Mucosa of rectum (tissue), 2 donors: Measurements from ENCODE around the gene R3HDM2.
"Not testable (repeated sequence)": the region's sequence is repeated elsewhere in the genome, so short reads cannot be mapped to it uniquely, and the experiment has no call there.

ENCODE experiments used
- H3K27ac ChIP-seq, 2 donors: one replicate each; pipeline ENCODE4 v1.7.0; 2013; ENCODE audit warnings: inconsistent platforms in 2 of 2, low read depth in 2 of 2, low read length in 2 of 2
- H3K27me3 ChIP-seq, 2 donors: one replicate each; pipeline ENCODE4 v1.7.0; 2013; ENCODE audit warnings: low read length in 2 of 2; ENCODE audit not compliant: control insufficient read depth in 2 of 2, insufficient read depth in 2 of 2
- H3K36me3 ChIP-seq, 2 donors: one replicate each; pipeline ENCODE4 v1.7.0; 2013; ENCODE audit warnings: low read length in 2 of 2; ENCODE audit not compliant: control insufficient read depth in 2 of 2, insufficient read depth in 2 of 2
- H3K4me1 ChIP-seq, 2 donors: one replicate each; pipeline ENCODE4 v1.7.0; 2013; ENCODE audit warnings: low read length in 2 of 2, mild to moderate bottlenecking in 1 of 2; ENCODE audit not compliant: control insufficient read depth in 2 of 2, insufficient read depth in 2 of 2
- H3K4me3 ChIP-seq, 2 donors: one replicate each; pipeline ENCODE4 v1.7.0; 2013; ENCODE audit warnings: low read length in 2 of 2
- H3K9ac ChIP-seq, 2 donors: one replicate each; pipeline ENCODE4 v1.7.0; 2013; ENCODE audit warnings: low read length in 2 of 2, low read depth in 1 of 2, mild to moderate bottlenecking in 1 of 2
- H3K9me3 ChIP-seq, 2 donors: one replicate each; pipeline ENCODE4 v1.7.0; 2013; ENCODE audit warnings: low read length in 2 of 2; ENCODE audit not compliant: control insufficient read depth in 2 of 2
- donor health status: healthy.
- donor health status: Normal muscosa, but diverticular disease.

Gene R3HDM2

GRCh38 chr12:57428965-57429364 lies 1.9 kb downstream of the R3HDM2 start:
- Histone ChIP-seq H3K27me3 (no peaks in the 10 kb centered on the region), H3K4me1 (peaks cover 4 to 9% of the 10 kb centered on the region in 2 donors), H3K4me3 (no peak overlapping the region), H3K27ac (no peak overlapping the region), H3K36me3 (peaks cover 0 to 3% of the 10 kb centered on the region in 2 donors), H3K9ac (no peak overlapping the region), H3K9me3 (no peaks in the 10 kb centered on the region)

GRCh38 chr12:57426948-57427347 lies 3.9 kb downstream of the R3HDM2 start:
- H3K4me1 ChIP-seq, H3K27ac ChIP-seq, H3K4me3 ChIP-seq, H3K36me3 ChIP-seq, H3K27me3 ChIP-seq, H3K9me3 ChIP-seq, H3K9ac ChIP-seq: not testable (repeated sequence)

GRCh38 chr12:57420482-57420881 lies 10.4 kb downstream of the R3HDM2 start:
- Histone ChIP-seq H3K27me3 (no peaks in the 10 kb centered on the region), H3K4me1 (no peaks in the 10 kb centered on the region), H3K4me3 (no peak overlapping the region), H3K27ac (no peak overlapping the region), H3K36me3 (peaks cover 4 to 7% of the 10 kb centered on the region in 2 donors), H3K9ac (no peak overlapping the region), H3K9me3 (no peaks in the 10 kb centered on the region)

- Histone ChIP-seq H3K27me3 (no peaks in the 10 kb centered on the region), H3K9me3 (no peaks in the 10 kb centered on the region), H3K4me3 (no peak overlapping the region)
These were observed 11.3 kb downstream of the R3HDM2 start for GRCh38 chr12:57419495-57419894.

GRCh38 chr12:57418255-57418654 lies 12.6 kb downstream of the R3HDM2 start:
- Histone ChIP-seq H3K36me3 (peaks cover 4 to 6% of the 10 kb centered on the region in 2 donors), H3K9ac (no peak overlapping the region), H3K27me3 (no peaks in the 10 kb centered on the region), H3K9me3 (no peaks in the 10 kb centered on the region), H3K27ac (no peak overlapping the region), H3K4me3 (no peak overlapping the region), H3K4me1 (no peaks in the 10 kb centered on the region)

More at GRCh38 chr12:57419495-57419894, 11.3 kb downstream of the R3HDM2 start:
- Histone ChIP-seq H3K36me3 (peaks cover 4 to 6% of the 10 kb centered on the region in 2 donors), H3K4me1 (no peaks in the 10 kb centered on the region), H3K27ac (no peak overlapping the region), H3K9ac (no peak overlapping the region)

GRCh38 chr12:57416039-57416996 lies 14.5 kb downstream of the R3HDM2 start:
- H3K36me3 ChIP-seq, result peaks cover 0 to 2% of the 10 kb centered on the region in 2 donors
- no peaks in the 10 kb centered on the region for H3K4me1 ChIP-seq
- H3K27me3 ChIP-seq, result no peaks in the 10 kb centered on the region

GRCh38 chr12:57415088-57415487 lies 15.8 kb downstream of the R3HDM2 start:
- Histone ChIP-seq H3K36me3 (peaks cover 0 to 2% of the 10 kb centered on the region in 2 donors), H3K9ac (no peak overlapping the region), H3K9me3 (no peaks in the 10 kb centered on the region), H3K4me1 (no peaks in the 10 kb centered on the region), H3K4me3 (no peak overlapping the region), H3K27me3 (no peaks in the 10 kb centered on the region), H3K27ac (no peak overlapping the region)

More at GRCh38 chr12:57416039-57416996, 14.5 kb downstream of the R3HDM2 start:
- Histone ChIP-seq H3K4me3 (no peak overlapping the region), H3K9ac (no peak overlapping the region), H3K27ac (no peak overlapping the region), H3K9me3 (no peaks in the 10 kb centered on the region)

GRCh38 chr12:57414160-57414559 lies 16.7 kb downstream of the R3HDM2 start:
- H3K9me3 ChIP-seq, H3K4me3 ChIP-seq, H3K36me3 ChIP-seq, H3K9ac ChIP-seq, H3K27me3 ChIP-seq, H3K27ac ChIP-seq, H3K4me1 ChIP-seq: not testable (repeated sequence)

- Histone ChIP-seq H3K4me3 (no peak overlapping the region), H3K4me1 (no peaks in the 10 kb centered on the region), H3K9me3 (no peaks in the 10 kb centered on the region), H3K36me3 (no peaks in the 10 kb centered on the region), H3K9ac (no peak overlapping the region), H3K27ac (no peak overlapping the region), H3K27me3 (no peaks in the 10 kb centered on the region)
These were observed 20.3 kb downstream of the R3HDM2 start for GRCh38 chr12:57410534-57410933.

- Histone ChIP-seq H3K4me3 (no peak overlapping the region), H3K9me3 (no peaks in the 10 kb centered on the region), H3K36me3 (no peaks in the 10 kb centered on the region), H3K4me1 (no peaks in the 10 kb centered on the region), H3K27me3 (no peaks in the 10 kb centered on the region), H3K27ac (no peak overlapping the region), H3K9ac (no peak overlapping the region)
These were observed 25.7 kb downstream of the R3HDM2 start for GRCh38 chr12:57404966-57405640.
